ENCODE data around the gene LMBR1L. TPM values are rescaled to one million over a fixed set of nuclear protein-coding genes. Genes with fewer than 3 reads are reported as not detected.
A peak's percentile ranks its signal among the peaks of the same experiment; 100 is the strongest.

LMBR1L gene
- total RNA-seq, 1 donor from 2014 or later = 33.3 TPM

- intact Hi-C loops (cut with DNase I) = loop anchor here (2.0 to 5.0 kb wide), 2 partner anchors 42 to 71 kb away; partner anchors contain the start of genes PRKAG1 and TUBA1B
Observed at GRCh38 chr12:49059299-49060171, 51.1 kb downstream of the LMBR1L start.

GRCh38 chr12:49059045-49059298 is 51.7 kb downstream of the LMBR1L start:
- DNase-seq (ENCODE audit: low spot score) = no peak
- intact Hi-C loops (cut with DNase I) = loop anchor here (5.0 kb wide), 1 partner anchor 42 kb away; the partner anchor contains the start of gene PRKAG1

More at GRCh38 chr12:49059299-49060171, 51.1 kb downstream of the LMBR1L start:
- no peak for DNase-seq (ENCODE audit: low spot score)

GRCh38 chr12:49058366-49059044 is 52.1 kb downstream of the LMBR1L start:
- DNase-seq (ENCODE audit: low spot score) = no peak
- intact Hi-C loops (cut with DNase I) = loop anchor here (5.0 kb wide), 1 partner anchor 41 kb away; the partner anchor contains the start of gene PRKAG1

- intact Hi-C loops (cut with DNase I) = loop anchor here (5.0 kb wide), 1 partner anchor 41 kb away; the partner anchor contains the start of gene PRKAG1
- DNase-seq (ENCODE audit: low spot score) = no peak
Observed at GRCh38 chr12:49057888-49058287, 52.8 kb downstream of the LMBR1L start.

- intact Hi-C loops (cut with DNase I) = loop anchor here (5.0 kb wide), 1 partner anchor 39 kb away; the partner anchor contains the start of gene PRKAG1
- peak; percentile 85 for DNase-seq (ENCODE audit: low spot score)
Observed at GRCh38 chr12:49055978-49056754, 54.5 kb downstream of the LMBR1L start.

GRCh38 chr12:49055092-49055491 is 55.6 kb downstream of the LMBR1L start:
- peak; percentile 19 for DNase-seq (ENCODE audit: low spot score)
- intact Hi-C loops (cut with DNase I) = loop anchor here (5.0 kb wide), 1 partner anchor 38 kb away; the partner anchor contains the start of gene PRKAG1

- DNase-seq (ENCODE audit: low spot score) = peak; percentile 71
- intact Hi-C loops (cut with DNase I) = no loop called here
Observed at GRCh38 chr12:49054524-49054923, 56.1 kb downstream of the LMBR1L start.

- intact Hi-C loops (cut with DNase I) = no loop called here
- peak; percentile 60 for DNase-seq (ENCODE audit: low spot score)
Observed at GRCh38 chr12:49054096-49054495, 56.6 kb downstream of the LMBR1L start.

GRCh38 chr12:49052451-49053208 is 58.0 kb downstream of the LMBR1L start:
- DNase-seq (ENCODE audit: low spot score) = no peak
- intact Hi-C loops (cut with DNase I) = no loop called here

- no peak for DNase-seq (ENCODE audit: low spot score)
- intact Hi-C loops (cut with DNase I) = no loop called here
Observed at GRCh38 chr12:49051777-49052438, 58.7 kb downstream of the LMBR1L start.

- intact Hi-C loops (cut with DNase I) = no loop called here
- DNase-seq (ENCODE audit: low spot score) = no peak
Observed at GRCh38 chr12:49051373-49051764, 59.3 kb downstream of the LMBR1L start.

GRCh38 chr12:49050507-49051372 is 59.9 kb downstream of the LMBR1L start:
- intact Hi-C loops (cut with DNase I) = no loop called here
- DNase-seq (ENCODE audit: low spot score) = no peak

- DNase-seq (ENCODE audit: low spot score) = no peak
- intact Hi-C loops (cut with DNase I) = no loop called here
Observed at GRCh38 chr12:49049566-49050224, 61.0 kb downstream of the LMBR1L start.

- intact Hi-C loops (cut with DNase I) = no loop called here
- DNase-seq (ENCODE audit: low spot score) = no peak
Observed at GRCh38 chr12:49048953-49049352, 61.7 kb downstream of the LMBR1L start.
